Smooth muscle cell (in vitro differentiated cells): ENCODE measurements around the gene SAMHD1. TPM values are rescaled to one million over a fixed set of nuclear protein-coding genes. Genes with fewer than 3 reads are reported as not detected.

Experiments used
- DNase-seq: peaks from one replicate; lab custom pipeline; 2025; ENCODE audit not compliant: unreplicated experiment; lab: John Stamatoyannopoulos, UW
- H2AFZ ChIP-seq: fragments of 200-600 bp; sonication (generic); 2 replicates; pipeline ENCODE4 v1.6.0; 2016; ENCODE audit warnings: antibody characterized with exemption, low read depth, mild to moderate bottlenecking
- H3F3A ChIP-seq: fragments of 200-600 bp; sonication (generic); 2 replicates; pipeline ENCODE4 v1.6.0; 2017; ENCODE audit warnings: antibody characterized with exemption, low read depth
- H3K27ac ChIP-seq: fragments of 200-600 bp; sonication (generic); 2 replicates; pipeline ENCODE4 v1.5.1; 2016; ENCODE audit warnings: low read depth, mild to moderate bottlenecking
- H3K27me3 ChIP-seq: fragments of 200-600 bp; sonication (generic); 2 replicates; pipeline ENCODE4 v1.6.1; 2016; ENCODE audit warnings: low read depth, mild to moderate bottlenecking
- H3K36me3 ChIP-seq: fragments of 200-600 bp; sonication (generic); 2 replicates; pipeline ENCODE4 v1.5.1; 2016; ENCODE audit warnings: low read depth
- H3K4me1 ChIP-seq: fragments of 200-600 bp; sonication (generic); 2 replicates; pipeline ENCODE4 v1.5.1; 2016; ENCODE audit warnings: low read depth
- H3K4me2 ChIP-seq: fragments of 200-600 bp; sonication (generic); 2 replicates; pipeline ENCODE4 v1.6.0; 2016; ENCODE audit warnings: mild to moderate bottlenecking
- H3K4me3 ChIP-seq: fragments of 200-600 bp; sonication (generic); 2 replicates; pipeline ENCODE4 v1.5.1; 2016; ENCODE audit warnings: mild to moderate bottlenecking
- H3K79me2 ChIP-seq: fragments of 200-600 bp; sonication (generic); 2 replicates; pipeline ENCODE4 v1.6.0; 2016; ENCODE audit warnings: low read depth, mild to moderate bottlenecking
- H3K9ac ChIP-seq: fragments of 200-600 bp; sonication (generic); 2 replicates; pipeline ENCODE4 v1.6.0; 2016; ENCODE audit warnings: low read depth
- H3K9me3 ChIP-seq: fragments of 200-600 bp; sonication (generic); replicated peaks from 2 replicates; pipeline ENCODE4 v1.5.1; 2016; ENCODE audit warnings: low read depth
- H4K20me1 ChIP-seq: fragments of 200-600 bp; sonication (generic); 2 replicates; pipeline ENCODE4 v1.6.0; 2016; ENCODE audit warnings: low read depth
- WGBS: methylation state at CpG from one replicate; pipeline ENCODE4 v1.1.7; 2016; ENCODE audit warnings: low lambda C conversion rate; 5-methylcytosine and 5-hydroxymethylcytosine counted together
- polyA plus RNA-seq: library from polyadenylated mRNA; unstranded; fragments of >200 nt; fragmentation: Nextera tagmentation; extraction: Ambion mirVana; gene quantifications from 2 replicates; pipeline ENCODE4 v1.2.1, GENCODE V29; 2016
- total RNA-seq: library from RNA; depleted of rRNA; stranded (reverse); fragments of >200 nt; gene quantifications from 2 replicates; pipeline ENCODE4 v1.2.3, GENCODE V29; 2014
- TF ChIP-seq, protein P1 (sequence below): fragments of 200-600 bp; sonication (generic); IDR thresholded peaks from 2 replicates; pipeline ENCODE4 v1.5.1; 2017; ENCODE audit warnings: borderline replicate concordance, mild to moderate bottlenecking, antibody characterized with exemption; ENCODE audit not compliant: insufficient read depth, poor library complexity, severe bottlenecking

Gene SAMHD1
- total and polyA plus RNA-seq, 2 experiments from 2014 or later = 2.1 to 4.6 TPM

DNA sequence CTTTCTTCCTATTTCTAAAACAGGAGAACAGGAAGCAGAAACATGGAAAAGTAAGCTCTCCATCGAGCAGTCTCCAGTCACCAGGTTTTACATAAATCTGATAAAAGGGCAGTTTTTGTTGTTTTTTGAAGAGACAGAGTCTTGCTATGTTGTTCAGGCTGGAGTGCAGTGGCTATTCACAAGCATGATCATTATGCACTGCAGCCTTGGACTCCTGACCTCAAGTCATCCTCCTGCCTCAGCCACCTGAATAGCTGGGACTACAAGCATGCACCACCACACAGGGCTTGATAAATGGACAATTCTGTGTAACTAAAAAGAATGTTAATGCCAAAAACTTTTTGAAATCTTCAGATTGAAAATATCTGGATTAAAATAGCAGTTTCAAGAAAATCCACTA, 23.8 kb downstream of the SAMHD1 start:
- Histone ChIP-seq H4K20me1 (no peaks in the 10 kb centered on the region), H3K36me3 (no peaks in the 10 kb centered on the region), H3K27ac (no peak overlapping the region), H3K79me2 (no peaks in the 10 kb centered on the region), H3F3A (no peaks in the 10 kb centered on the region), H2AFZ (no peak overlapping the region), H3K4me3 (no peak overlapping the region), H3K4me2 (no peak overlapping the region), H3K9ac (no peak overlapping the region), H3K4me1 (no peaks in the 10 kb centered on the region), H3K9me3 (no peaks in the 10 kb centered on the region), H3K27me3 (no peaks in the 10 kb centered on the region)
- TF ChIP-seq, protein P1, sequence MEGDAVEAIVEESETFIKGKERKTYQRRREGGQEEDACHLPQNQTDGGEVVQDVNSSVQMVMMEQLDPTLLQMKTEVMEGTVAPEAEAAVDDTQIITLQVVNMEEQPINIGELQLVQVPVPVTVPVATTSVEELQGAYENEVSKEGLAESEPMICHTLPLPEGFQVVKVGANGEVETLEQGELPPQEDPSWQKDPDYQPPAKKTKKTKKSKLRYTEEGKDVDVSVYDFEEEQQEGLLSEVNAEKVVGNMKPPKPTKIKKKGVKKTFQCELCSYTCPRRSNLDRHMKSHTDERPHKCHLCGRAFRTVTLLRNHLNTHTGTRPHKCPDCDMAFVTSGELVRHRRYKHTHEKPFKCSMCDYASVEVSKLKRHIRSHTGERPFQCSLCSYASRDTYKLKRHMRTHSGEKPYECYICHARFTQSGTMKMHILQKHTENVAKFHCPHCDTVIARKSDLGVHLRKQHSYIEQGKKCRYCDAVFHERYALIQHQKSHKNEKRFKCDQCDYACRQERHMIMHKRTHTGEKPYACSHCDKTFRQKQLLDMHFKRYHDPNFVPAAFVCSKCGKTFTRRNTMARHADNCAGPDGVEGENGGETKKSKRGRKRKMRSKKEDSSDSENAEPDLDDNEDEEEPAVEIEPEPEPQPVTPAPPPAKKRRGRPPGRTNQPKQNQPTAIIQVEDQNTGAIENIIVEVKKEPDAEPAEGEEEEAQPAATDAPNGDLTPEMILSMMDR = no peak
- 80% methylated on average over 1 of the region's 1 CpG for WGBS
- DNase-seq = no peak

- H3K4me2 ChIP-seq = no peak overlapping the region
- H2AFZ ChIP-seq = no peak overlapping the region
- no peak overlapping the region for H3K4me3 ChIP-seq
- WGBS = 95% methylated on average over 6 of the region's 6 CpGs
- TF ChIP-seq, protein P1 = no peak
- no peaks in the 10 kb centered on the region for H3K79me2 ChIP-seq
- H3K36me3 ChIP-seq = no peaks in the 10 kb centered on the region
- no peak overlapping the region for H3K9ac ChIP-seq
- H3F3A ChIP-seq = no peaks in the 10 kb centered on the region
- H4K20me1 ChIP-seq = no peaks in the 10 kb centered on the region
- no peaks in the 10 kb centered on the region for H3K4me1 ChIP-seq
- H3K27me3 ChIP-seq = no peaks in the 10 kb centered on the region
- no peak overlapping the region for H3K27ac ChIP-seq
- no peaks in the 10 kb centered on the region for H3K9me3 ChIP-seq
- DNase-seq = no peak
Observed at GRCh38 chr20:36926653-36927200, 24.8 kb downstream of the SAMHD1 start.

DNA sequence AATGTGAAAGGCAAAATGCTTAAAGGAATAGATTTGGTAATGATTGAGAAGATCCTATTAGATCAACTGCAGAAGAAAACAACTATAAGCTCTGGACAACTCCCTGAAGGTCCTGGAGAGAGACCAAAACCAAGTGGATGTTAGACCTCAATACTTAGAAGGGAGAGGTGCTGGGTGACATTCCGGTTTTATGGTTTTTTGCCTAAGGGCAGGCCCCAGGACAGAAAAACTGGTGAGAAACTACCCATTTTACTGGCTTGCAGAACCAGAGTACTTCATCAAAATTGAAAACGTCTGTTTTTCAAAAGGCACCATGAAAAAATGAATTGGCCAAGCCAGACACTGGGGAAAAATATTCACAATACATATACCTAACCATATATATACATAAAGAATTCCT, 26.3 kb downstream of the SAMHD1 start:
- Histone ChIP-seq H3K27ac (no peak overlapping the region), H3K79me2 (no peaks in the 10 kb centered on the region), H2AFZ (no peak overlapping the region), H4K20me1 (no peaks in the 10 kb centered on the region), H3F3A (no peaks in the 10 kb centered on the region), H3K9ac (no peak overlapping the region), H3K27me3 (no peaks in the 10 kb centered on the region), H3K4me3 (no peak overlapping the region), H3K36me3 (no peaks in the 10 kb centered on the region), H3K9me3 (no peaks in the 10 kb centered on the region), H3K4me2 (no peak overlapping the region), H3K4me1 (no peaks in the 10 kb centered on the region)
- no peak for DNase-seq
- TF ChIP-seq, protein P1 = no peak
- 75% methylated on average over 2 of the region's 2 CpGs for WGBS
